ENCODE data around the gene MRPS35.
A peak's percentile ranks its signal among the peaks of the same experiment; 100 is the strongest.

The MRPS35 gene

GRCh38 chr12:27705263-27705662 is 5.4 kb upstream of the MRPS35 start:
- no peak overlapping the region for H3K4me3 ChIP-seq (ENCODE audit: low read depth, low read length)
- no peak for TF ChIP-seq CTCF (IDR thresholded peaks at IDR 0.05; ENCODE audit: low read depth, low read length, missing control alignments)
- no peak for DNase-seq (ENCODE audit: low read depth)

DNA sequence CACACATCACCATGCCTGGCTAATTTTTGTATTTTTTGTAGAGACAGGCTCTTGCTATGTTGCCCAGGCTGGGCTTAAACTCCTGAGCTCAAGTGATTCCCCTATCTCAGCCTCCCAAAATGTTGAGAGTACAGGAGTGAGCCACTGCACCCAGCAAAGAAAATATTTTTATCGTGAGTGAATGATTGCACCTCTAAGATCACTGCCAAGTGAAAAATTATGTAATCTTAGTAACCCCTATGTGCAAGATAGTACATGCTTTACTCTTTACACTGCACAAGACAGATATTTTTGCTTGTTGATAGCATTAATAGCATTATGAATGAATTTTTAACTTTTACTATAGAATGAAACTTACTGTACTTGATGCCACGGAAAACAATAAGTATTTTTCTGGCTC is 3.4 kb upstream of the MRPS35 start:
- no peak for TF ChIP-seq CTCF (IDR thresholded peaks at IDR 0.05; ENCODE audit: low read depth, low read length, missing control alignments)
- H3K4me3 ChIP-seq (ENCODE audit: low read depth, low read length) = no peak overlapping the region
- no peak for DNase-seq (ENCODE audit: low read depth)

DNA sequence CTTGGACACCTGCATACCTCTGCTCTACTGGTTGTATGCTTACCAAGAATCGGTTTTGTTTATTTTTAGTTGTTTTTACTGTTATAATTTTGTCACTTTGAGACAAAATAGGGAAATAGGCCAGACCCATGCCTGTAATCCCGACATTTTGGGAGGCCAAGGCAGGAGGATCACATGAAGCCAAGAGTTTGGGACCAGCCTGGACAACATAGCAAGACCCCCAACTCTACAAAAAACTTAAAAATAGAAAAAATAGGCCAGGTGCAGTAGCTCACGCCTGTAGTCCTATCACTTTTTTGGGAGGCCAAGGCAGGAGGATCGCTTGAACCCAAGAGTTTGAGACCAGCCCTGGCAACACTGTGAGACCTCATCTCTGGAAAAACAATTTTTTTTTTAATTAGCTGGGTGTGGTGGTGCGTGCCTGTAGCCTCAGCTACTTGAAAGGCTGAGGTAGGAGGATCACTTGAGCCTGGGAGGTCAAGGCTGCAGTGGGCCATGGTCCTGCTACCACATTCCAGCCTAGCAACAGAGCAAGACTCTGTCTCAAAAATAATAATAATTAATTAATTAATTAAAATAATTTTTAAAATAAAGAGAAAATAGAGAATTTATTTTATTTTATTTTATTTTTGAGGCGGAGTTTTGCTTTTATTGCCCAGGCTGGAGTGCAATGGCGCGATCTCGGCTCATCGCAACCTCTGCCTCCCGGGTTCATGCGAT is 1.3 kb upstream of the MRPS35 start:
- no peak for TF ChIP-seq CTCF (IDR thresholded peaks at IDR 0.05; ENCODE audit: low read depth, low read length, missing control alignments)
- DNase-seq (ENCODE audit: low read depth) = no peak
- H3K4me3 ChIP-seq (ENCODE audit: low read depth, low read length) = no peak overlapping the region

GRCh38 chr12:27709932-27710591 is 570 bp upstream of the MRPS35 start:
- H3K4me3 ChIP-seq (ENCODE audit: low read depth, low read length) = peak overlapping the region; percentile 99
- DNase-seq (ENCODE audit: low read depth) = no peak
- TF ChIP-seq CTCF (IDR thresholded peaks at IDR 0.05; ENCODE audit: low read depth, low read length, missing control alignments) = no peak

DNA sequence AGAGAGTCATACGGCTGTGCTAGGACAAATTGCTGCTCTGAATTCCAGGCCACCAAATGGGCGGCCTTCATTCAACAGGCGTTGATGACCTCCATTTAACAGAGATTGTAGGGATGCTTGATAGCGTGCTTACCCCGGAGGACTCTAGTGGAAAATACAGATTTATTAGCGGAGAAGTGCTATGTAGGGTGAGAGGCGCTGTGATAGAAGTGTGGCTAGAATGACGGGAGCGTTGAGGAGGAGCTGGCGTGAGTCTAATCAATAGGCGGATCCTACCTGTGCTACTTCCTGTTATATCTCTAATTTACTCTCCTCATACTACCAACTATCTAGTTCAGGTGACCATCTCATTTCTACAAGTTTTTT is 668 bp downstream of the MRPS35 start:
- DNase-seq (ENCODE audit: low read depth) = no peak
- no peak for TF ChIP-seq CTCF (IDR thresholded peaks at IDR 0.05; ENCODE audit: low read depth, low read length, missing control alignments)
- peak overlapping the region; percentile 99 for H3K4me3 ChIP-seq (ENCODE audit: low read depth, low read length)

DNA sequence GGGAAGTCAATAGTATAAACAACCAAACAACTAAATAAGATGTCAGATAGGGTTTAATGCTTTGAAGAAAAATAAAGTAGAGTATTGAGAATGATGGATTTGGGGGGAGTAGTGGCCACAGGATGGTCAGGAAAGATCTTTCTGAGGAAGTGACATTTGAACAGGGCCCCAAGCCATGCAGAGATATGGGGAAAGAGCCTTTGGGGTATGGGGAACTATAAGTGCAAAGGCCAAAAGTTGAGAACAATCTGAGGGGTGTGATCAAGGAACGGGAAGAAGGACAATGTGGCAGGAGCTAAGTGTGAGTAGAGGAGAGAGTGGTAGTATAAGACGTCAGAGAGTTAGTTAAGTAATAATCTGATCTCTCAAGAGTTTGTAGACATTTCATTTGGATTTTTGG is 1.3 kb downstream of the MRPS35 start:
- DNase-seq (ENCODE audit: low read depth) = no peak
- H3K4me3 ChIP-seq (ENCODE audit: low read depth, low read length) = peak overlapping the region; percentile 99; the same call in 1 of the 2 replicates
- no peak for TF ChIP-seq CTCF (IDR thresholded peaks at IDR 0.05; ENCODE audit: low read depth, low read length, missing control alignments)

DNA sequence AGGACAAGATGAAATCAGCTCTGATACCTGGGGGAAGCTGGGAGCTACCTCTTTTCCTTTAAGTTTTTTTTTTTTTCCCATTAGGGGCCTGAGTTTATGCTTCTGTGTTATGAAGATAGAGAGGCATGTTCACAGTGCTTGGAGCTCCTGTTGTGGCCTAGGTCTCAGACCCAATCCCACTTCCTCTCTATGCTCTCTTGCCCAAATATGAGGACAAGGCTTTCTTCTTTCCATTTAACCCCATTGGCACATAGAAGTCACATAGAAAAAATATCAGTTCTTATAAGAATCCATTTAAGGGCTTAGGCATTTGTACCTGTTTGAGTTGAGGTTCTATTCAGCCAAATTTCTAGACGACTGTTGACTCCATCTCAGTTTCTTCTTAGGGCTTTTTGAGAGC is 12.6 kb downstream of the MRPS35 start:
- TF ChIP-seq CTCF (IDR thresholded peaks at IDR 0.05; ENCODE audit: low read depth, low read length, missing control alignments) = no peak
- no peak overlapping the region for H3K4me3 ChIP-seq (ENCODE audit: low read depth, low read length)
- DNase-seq (ENCODE audit: low read depth) = no peak
